ENCODE results near the gene GDNF. TPM values are rescaled to one million over a fixed set of nuclear protein-coding genes. Genes with fewer than 3 reads are reported as not detected.
A peak's percentile ranks its signal among the peaks of the same experiment; 100 is the strongest.

GDNF gene
- total RNA-seq, 4 donors from 2014 or later, result 0.81 to 6.4 (median 4.3) TPM

DNA sequence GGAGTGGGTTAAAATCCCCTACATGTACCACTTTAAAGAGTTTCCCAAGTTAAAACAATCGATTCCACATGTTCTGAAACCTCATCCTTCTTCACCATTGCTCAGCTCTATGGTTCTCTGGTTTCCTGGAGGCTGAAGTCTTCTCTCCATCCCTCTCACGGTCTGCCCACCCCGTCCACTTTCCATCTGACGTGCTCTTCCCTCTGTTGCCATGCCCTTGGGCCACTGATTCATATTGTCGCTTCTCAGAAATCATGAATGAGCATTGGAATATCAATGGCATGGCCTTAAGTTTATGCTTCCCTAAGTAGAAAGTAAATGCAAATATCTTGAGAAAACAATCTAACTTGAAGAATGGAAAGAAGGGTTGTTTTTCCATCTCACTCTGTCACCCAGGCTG lies 30.9 kb downstream of the GDNF start:
- Histone ChIP-seq H3K4me3 (no peak overlapping the region), H3K9me3 (no peaks in the 10 kb centered on the region), H3K4me1 (peaks cover 0 to 22% (median 0%) of the 10 kb centered on the region in 3 donors), H3K27ac (no peak overlapping the region), H3K36me3 (peaks cover 0 to 4% of the 10 kb centered on the region in 2 donors), H3K27me3 (no peaks in the 10 kb centered on the region)
- 72 to 81% methylated on average over 3 to 5 of the region's 5 CpGs for WGBS, 2 donors (ENCODE audit: low coverage in 1 of 2)
- TF ChIP-seq, protein P1, sequence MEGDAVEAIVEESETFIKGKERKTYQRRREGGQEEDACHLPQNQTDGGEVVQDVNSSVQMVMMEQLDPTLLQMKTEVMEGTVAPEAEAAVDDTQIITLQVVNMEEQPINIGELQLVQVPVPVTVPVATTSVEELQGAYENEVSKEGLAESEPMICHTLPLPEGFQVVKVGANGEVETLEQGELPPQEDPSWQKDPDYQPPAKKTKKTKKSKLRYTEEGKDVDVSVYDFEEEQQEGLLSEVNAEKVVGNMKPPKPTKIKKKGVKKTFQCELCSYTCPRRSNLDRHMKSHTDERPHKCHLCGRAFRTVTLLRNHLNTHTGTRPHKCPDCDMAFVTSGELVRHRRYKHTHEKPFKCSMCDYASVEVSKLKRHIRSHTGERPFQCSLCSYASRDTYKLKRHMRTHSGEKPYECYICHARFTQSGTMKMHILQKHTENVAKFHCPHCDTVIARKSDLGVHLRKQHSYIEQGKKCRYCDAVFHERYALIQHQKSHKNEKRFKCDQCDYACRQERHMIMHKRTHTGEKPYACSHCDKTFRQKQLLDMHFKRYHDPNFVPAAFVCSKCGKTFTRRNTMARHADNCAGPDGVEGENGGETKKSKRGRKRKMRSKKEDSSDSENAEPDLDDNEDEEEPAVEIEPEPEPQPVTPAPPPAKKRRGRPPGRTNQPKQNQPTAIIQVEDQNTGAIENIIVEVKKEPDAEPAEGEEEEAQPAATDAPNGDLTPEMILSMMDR (IDR thresholded peaks at IDR 0.05), result no peak
- TF ChIP-seq EP300 (IDR thresholded peaks at IDR 0.05) (no peak), POLR2AphosphoS5 (IDR thresholded peaks at IDR 0.05) (no peak)
- ATAC-seq, result no peak

DNA sequence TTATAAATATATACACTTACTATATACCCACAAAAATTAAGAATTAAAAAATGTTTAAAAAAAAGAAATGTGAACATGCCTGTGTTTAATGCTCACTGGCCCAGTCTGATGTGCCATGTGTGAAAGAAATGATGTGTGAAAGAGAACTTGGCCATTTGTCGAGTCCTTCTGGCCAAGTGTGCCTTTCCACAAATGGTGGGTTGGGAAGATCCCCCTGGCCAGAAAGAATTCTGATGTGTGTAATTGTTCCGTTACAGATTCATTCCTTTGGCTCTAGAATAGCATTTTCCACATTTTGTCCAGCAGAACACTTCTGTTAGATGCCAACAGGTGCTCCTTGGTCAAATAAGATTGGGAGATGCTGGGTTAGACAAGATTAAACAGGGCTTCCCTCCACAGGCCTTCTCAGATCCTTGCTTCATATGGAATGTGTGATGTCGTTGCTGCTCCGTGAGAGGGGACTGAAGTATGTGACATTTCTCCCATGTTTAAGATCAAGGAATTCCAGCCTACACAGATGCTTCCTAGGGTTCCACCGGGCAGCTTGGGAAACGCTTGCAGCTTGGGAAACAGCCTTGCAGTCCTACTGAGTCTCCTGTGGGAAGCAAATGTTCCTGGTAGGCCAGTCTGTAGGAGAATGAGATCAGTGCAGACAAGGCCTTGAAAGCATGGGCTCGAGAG lies 32.1 kb downstream of the GDNF start:
- no peaks in the 10 kb centered on the region for H3K27me3 ChIP-seq
- no peaks in the 10 kb centered on the region for H3K36me3 ChIP-seq
- 47 to 90% methylated on average over 2 of the region's 7 CpGs for WGBS, 2 donors (ENCODE audit: low coverage in 1 of 2)
- no peak for ATAC-seq
- H3K4me1 ChIP-seq, result peaks cover 0 to 22% (median 0%) of the 10 kb centered on the region in 3 donors
- no peaks in the 10 kb centered on the region for H3K9me3 ChIP-seq
- H3K27ac ChIP-seq, result peak overlapping the region in 1 of 4 donors; percentile 34
- no peak overlapping the region for H3K4me3 ChIP-seq
- TF ChIP-seq POLR2AphosphoS5 (IDR thresholded peaks at IDR 0.05) (no peak), POLR2A (IDR thresholded peaks at IDR 0.05) (no peak), EP300 (IDR thresholded peaks at IDR 0.05) (no peak)
- TF ChIP-seq, protein P1 (IDR thresholded peaks at IDR 0.05), result no peak

DNA sequence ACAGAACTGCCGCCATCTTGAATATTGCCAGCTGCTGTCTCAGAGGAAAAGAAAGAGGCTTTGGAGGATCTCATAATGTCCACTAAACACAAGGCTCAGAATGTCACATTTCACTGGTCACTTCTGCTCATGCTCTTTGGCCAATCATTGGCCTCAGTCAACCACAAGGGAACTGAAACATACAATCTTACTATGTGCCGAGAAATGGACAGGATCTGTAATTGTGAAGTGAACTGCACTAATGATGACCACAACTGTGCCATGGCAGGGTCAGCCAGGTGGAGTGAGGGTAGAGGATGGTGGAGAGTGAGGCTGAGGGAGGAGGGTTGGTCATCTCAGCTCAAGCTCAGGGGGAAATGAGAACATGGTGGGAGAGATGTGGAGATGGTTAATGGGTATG lies 32.8 kb downstream of the GDNF start:
- H3K9me3 ChIP-seq, result no peaks in the 10 kb centered on the region
- WGBS, 2 donors (ENCODE audit: low coverage in 1 of 2), result 100% methylated on average over 1 to 2 of the region's 2 CpGs
- H3K36me3 ChIP-seq, result no peaks in the 10 kb centered on the region
- ATAC-seq, result no peak
- no peak overlapping the region for H3K4me3 ChIP-seq
- no peaks in the 10 kb centered on the region for H3K27me3 ChIP-seq
- TF ChIP-seq EP300 (IDR thresholded peaks at IDR 0.05), result no peak
- TF ChIP-seq POLR2AphosphoS5 (IDR thresholded peaks at IDR 0.05), result no peak
- TF ChIP-seq POLR2A (IDR thresholded peaks at IDR 0.05), result no peak
- TF ChIP-seq, protein P1 (IDR thresholded peaks at IDR 0.05), result no peak
- peak overlapping the region in 3 of 4 donors; percentile 67 to 78 (median 67) for H3K27ac ChIP-seq
- peaks cover 0 to 22% (median 0%) of the 10 kb centered on the region in 3 donors for H3K4me1 ChIP-seq

DNA sequence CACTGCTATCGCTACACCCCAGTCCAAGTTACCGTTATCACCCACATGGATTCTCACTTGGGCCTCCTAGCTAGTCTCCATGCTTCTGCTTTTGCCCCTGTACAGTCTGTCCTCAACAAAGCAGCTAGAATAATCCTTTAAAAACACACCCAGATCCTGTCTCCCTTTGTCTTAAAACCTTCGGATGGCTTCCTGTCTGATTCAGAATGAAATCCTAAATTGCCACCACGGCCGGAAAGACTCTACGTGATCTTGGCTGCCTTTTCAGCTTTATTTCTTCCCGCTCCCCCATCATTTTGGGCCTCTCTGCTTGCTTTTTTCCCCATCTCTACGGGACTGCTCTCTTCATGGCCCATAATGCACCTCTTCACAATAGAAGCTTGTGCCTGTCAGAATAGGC lies 33.4 kb downstream of the GDNF start:
- H3K36me3 ChIP-seq, result no peaks in the 10 kb centered on the region
- no peaks in the 10 kb centered on the region for H3K27me3 ChIP-seq
- 54 to 66% methylated on average over 5 to 8 of the region's 8 CpGs for WGBS, 2 donors (ENCODE audit: low coverage in 1 of 2)
- peaks cover 0 to 22% (median 0%) of the 10 kb centered on the region in 3 donors for H3K4me1 ChIP-seq
- no peak for ATAC-seq
- peak overlapping the region; percentile 19 to 78 (median 67) for H3K27ac ChIP-seq
- no peaks in the 10 kb centered on the region for H3K9me3 ChIP-seq
- H3K4me3 ChIP-seq, result no peak overlapping the region
- TF ChIP-seq POLR2A (IDR thresholded peaks at IDR 0.05), result no peak
- TF ChIP-seq, protein P1 (IDR thresholded peaks at IDR 0.05), result no peak
- no peak for TF ChIP-seq EP300 (IDR thresholded peaks at IDR 0.05)
- no peak for TF ChIP-seq POLR2AphosphoS5 (IDR thresholded peaks at IDR 0.05)

DNA sequence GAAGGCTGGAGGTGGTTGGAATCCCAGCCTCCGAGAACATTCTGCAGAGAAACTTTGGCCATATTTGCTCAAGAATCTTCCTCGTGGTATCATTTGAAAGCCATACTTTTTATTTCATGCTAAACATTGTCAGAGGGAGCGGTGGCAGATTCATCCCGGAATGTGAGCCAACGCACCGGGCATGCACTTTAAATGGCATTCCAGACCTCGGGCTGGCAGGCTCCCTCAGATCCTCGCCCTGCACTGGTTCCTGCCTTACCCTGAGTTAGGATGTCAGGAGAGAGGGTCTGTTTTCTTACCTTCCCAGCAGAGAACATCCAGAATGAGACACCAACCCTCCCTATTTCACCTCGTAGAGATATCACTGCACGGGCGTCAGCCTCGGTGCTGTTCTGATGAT lies 33.8 kb downstream of the GDNF start:
- H3K27me3 ChIP-seq, result no peaks in the 10 kb centered on the region
- peaks cover 0 to 22% (median 0%) of the 10 kb centered on the region in 3 donors for H3K4me1 ChIP-seq
- ATAC-seq, result peak; percentile 50
- WGBS, 2 donors (ENCODE audit: low coverage in 1 of 2), result 32 to 79% methylated on average over 10 to 12 of the region's 12 CpGs
- no peak for TF ChIP-seq POLR2A (IDR thresholded peaks at IDR 0.05)
- TF ChIP-seq, protein P1 (IDR thresholded peaks at IDR 0.05), result no peak
- TF ChIP-seq EP300 (IDR thresholded peaks at IDR 0.05), result no peak
- no peak for TF ChIP-seq POLR2AphosphoS5 (IDR thresholded peaks at IDR 0.05)
- H3K4me3 ChIP-seq, result no peak overlapping the region
- peak overlapping the region in 3 of 4 donors; percentile 67 to 78 (median 67) for H3K27ac ChIP-seq
- no peaks in the 10 kb centered on the region for H3K36me3 ChIP-seq
- no peaks in the 10 kb centered on the region for H3K9me3 ChIP-seq
